Liver (tissue), 3 donors: ENCODE measurements around the gene MAPKAP1.

Experiments
- EGR1 ChIP-seq, 2 donors: IDR thresholded peaks; 2 replicates each; pipeline ENCODE4 v1.6.1; 2016 to 2018; ENCODE audit warnings: antibody characterized with exemption in 2 of 2, low read depth in 2 of 2
- JUND ChIP-seq, 2 donors: IDR thresholded peaks; 2 replicates each; pipeline ENCODE4 v1.6.1; 2016; ENCODE audit warnings: antibody characterized with exemption in 2 of 2
- NR2F2 ChIP-seq: IDR thresholded peaks from 2 replicates; pipeline ENCODE4 v1.6.1; 2016; ENCODE audit warnings: antibody characterized with exemption
- TAF1 ChIP-seq: conservative IDR thresholded peaks from 2 replicates; pipeline ENCODE4 v1.6.1; 2016; ENCODE audit warnings: antibody characterized with exemption, mild to moderate bottlenecking
- YY1 ChIP-seq: IDR thresholded peaks from 2 replicates; pipeline ENCODE4 v1.6.1; 2016; ENCODE audit warnings: antibody characterized with exemption, mild to moderate bottlenecking
- TF ChIP-seq, protein P1 (sequence below): IDR thresholded peaks from 2 replicates; pipeline ENCODE4 v1.6.1; 2016; ENCODE audit warnings: antibody characterized with exemption
- TF ChIP-seq, protein P2 (sequence below): IDR thresholded peaks from 2 replicates; pipeline ENCODE4 v1.6.1; 2016; ENCODE audit warnings: antibody characterized with exemption, mild to moderate bottlenecking
- TF ChIP-seq, protein P3 (sequence below): fragments of 150-350 bp; IDR thresholded peaks from 2 replicates; pipeline ENCODE4 v1.5.1; 2017; ENCODE audit warnings: improper control_type of control experiment, low read depth, low read length; ENCODE audit not compliant: missing input control
- TF ChIP-seq, protein P4 (sequence below): IDR thresholded peaks from 2 replicates; pipeline ENCODE4 v1.6.1; 2016; ENCODE audit warnings: antibody characterized with exemption
- donor health status: healthy.
- donor health status: healthy.

DNA sequence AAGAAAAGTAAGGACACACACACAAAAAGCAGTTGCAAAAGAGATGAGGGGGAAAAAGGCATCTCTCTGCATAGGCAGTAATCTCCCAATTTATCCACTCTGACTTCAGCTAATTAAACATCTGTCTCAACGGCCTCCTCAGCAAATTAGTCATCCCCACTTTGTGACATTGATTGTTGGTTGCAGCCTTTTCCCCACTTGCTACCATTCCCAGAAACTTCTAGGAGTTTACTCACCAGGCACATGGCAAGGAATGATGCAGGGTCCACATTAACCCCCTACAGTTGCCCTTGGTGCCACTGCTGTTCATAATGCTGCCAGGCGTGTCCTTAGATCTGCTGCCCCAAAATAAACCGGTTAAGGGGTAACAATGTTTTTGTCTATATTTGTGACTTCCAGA is 174.6 kb downstream of the MAPKAP1 start:
- TF ChIP-seq YY1 (no peak), TAF1 (no peak), JUND (IDR thresholded peaks at IDR 0.05) (no peak), NR2F2 (no peak), EGR1 (IDR thresholded peaks at IDR 0.05; ENCODE audit: low read depth in 2 of 2) (no peak)
- TF ChIP-seq, protein P1, sequence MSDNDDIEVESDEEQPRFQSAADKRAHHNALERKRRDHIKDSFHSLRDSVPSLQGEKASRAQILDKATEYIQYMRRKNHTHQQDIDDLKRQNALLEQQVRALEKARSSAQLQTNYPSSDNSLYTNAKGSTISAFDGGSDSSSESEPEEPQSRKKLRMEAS = no peak
- TF ChIP-seq, protein P2, sequence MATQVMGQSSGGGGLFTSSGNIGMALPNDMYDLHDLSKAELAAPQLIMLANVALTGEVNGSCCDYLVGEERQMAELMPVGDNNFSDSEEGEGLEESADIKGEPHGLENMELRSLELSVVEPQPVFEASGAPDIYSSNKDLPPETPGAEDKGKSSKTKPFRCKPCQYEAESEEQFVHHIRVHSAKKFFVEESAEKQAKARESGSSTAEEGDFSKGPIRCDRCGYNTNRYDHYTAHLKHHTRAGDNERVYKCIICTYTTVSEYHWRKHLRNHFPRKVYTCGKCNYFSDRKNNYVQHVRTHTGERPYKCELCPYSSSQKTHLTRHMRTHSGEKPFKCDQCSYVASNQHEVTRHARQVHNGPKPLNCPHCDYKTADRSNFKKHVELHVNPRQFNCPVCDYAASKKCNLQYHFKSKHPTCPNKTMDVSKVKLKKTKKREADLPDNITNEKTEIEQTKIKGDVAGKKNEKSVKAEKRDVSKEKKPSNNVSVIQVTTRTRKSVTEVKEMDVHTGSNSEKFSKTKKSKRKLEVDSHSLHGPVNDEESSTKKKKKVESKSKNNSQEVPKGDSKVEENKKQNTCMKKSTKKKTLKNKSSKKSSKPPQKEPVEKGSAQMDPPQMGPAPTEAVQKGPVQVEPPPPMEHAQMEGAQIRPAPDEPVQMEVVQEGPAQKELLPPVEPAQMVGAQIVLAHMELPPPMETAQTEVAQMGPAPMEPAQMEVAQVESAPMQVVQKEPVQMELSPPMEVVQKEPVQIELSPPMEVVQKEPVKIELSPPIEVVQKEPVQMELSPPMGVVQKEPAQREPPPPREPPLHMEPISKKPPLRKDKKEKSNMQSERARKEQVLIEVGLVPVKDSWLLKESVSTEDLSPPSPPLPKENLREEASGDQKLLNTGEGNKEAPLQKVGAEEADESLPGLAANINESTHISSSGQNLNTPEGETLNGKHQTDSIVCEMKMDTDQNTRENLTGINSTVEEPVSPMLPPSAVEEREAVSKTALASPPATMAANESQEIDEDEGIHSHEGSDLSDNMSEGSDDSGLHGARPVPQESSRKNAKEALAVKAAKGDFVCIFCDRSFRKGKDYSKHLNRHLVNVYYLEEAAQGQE = no peak
- TF ChIP-seq, protein P3, sequence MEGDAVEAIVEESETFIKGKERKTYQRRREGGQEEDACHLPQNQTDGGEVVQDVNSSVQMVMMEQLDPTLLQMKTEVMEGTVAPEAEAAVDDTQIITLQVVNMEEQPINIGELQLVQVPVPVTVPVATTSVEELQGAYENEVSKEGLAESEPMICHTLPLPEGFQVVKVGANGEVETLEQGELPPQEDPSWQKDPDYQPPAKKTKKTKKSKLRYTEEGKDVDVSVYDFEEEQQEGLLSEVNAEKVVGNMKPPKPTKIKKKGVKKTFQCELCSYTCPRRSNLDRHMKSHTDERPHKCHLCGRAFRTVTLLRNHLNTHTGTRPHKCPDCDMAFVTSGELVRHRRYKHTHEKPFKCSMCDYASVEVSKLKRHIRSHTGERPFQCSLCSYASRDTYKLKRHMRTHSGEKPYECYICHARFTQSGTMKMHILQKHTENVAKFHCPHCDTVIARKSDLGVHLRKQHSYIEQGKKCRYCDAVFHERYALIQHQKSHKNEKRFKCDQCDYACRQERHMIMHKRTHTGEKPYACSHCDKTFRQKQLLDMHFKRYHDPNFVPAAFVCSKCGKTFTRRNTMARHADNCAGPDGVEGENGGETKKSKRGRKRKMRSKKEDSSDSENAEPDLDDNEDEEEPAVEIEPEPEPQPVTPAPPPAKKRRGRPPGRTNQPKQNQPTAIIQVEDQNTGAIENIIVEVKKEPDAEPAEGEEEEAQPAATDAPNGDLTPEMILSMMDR = no peak
- TF ChIP-seq, protein P4, sequence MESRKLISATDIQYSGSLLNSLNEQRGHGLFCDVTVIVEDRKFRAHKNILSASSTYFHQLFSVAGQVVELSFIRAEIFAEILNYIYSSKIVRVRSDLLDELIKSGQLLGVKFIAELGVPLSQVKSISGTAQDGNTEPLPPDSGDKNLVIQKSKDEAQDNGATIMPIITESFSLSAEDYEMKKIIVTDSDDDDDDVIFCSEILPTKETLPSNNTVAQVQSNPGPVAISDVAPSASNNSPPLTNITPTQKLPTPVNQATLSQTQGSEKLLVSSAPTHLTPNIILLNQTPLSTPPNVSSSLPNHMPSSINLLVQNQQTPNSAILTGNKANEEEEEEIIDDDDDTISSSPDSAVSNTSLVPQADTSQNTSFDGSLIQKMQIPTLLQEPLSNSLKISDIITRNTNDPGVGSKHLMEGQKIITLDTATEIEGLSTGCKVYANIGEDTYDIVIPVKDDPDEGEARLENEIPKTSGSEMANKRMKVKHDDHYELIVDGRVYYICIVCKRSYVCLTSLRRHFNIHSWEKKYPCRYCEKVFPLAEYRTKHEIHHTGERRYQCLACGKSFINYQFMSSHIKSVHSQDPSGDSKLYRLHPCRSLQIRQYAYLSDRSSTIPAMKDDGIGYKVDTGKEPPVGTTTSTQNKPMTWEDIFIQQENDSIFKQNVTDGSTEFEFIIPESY = no peak
